Diencephalon (tissue), 1 donor: ENCODE measurements around the gene HAND1. TPM values are rescaled to one million over a fixed set of nuclear protein-coding genes. Genes with fewer than 3 reads are reported as not detected.

Experiments
- total RNA-seq: library from RNA; depleted of rRNA; stranded (reverse); fragments of >200 nt; gene quantifications from one replicate; pipeline ENCODE4 v1.2.3, GENCODE V29; 2014

HAND1 gene
- not detected for total RNA-seq

DNA sequence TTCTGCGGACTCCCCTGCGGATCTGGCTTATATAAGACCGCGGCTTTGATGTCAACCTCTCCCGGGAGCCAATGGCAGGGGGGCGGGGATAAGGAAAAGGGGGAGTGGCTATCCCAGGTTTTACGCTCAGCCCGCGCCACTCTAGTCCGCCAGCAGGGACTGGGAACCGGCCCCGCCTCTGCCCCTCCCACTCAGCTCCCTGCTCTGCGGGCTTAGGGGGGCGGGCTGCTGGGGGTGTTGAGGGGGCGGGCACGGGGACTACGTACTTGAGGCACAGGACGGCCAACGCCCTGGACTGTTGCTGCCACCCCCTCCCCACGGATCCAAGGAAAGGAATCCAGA lies at the start of gene HAND1:
Gene HAND1, minus strand, starts transcription at position 4 of the 342 bp plus-strand sequence. CDS start 219 bp downstream, outside the sequence.

DNA sequence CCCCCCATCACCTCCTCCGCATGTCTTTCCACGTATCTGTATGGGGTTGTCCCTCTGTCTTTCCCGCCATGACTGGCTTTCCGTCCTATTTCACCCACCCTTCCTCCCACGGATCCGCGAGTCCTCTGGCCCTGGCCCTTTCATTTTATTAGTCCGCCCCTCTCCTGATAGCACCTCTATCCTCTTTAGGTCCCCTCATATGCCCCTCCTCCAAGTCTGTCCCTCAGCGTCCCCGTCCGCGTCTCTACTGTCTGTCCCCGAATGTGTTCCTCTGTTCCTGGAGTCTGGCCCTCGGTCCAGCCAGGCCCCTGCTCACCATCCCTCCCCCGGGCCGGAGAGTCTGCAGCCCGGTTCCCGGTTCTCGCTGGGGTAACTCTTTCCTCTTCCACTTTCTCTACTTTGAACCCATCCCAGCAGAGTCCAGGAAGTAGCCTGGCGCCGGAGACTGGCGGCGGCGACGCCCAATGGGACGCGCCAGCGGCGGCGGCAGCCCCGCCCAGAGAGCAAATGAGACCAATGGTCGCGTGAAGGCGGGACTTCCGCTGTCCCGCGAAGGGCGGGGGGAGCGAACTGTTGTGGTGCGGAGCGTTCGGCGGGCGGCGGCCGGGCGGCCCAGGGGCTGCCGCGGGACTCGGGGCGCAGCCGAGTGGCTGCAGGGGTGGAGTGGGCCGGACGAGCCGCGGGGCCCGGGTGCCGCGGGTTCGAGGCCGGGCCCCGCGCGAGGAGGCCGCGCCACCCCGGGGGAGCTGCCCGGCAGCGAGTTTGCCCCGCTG lies 32.4 kb downstream of the HAND1 start, which contains the start of gene SAP30L:
Gene SAP30L, plus strand, starts transcription at position 576 of the 773 bp plus-strand sequence. CDS start 608 bp downstream, outside the sequence.

Other genes with a start within 250 kb of the HAND1 start
- 19.4 TPM for gene SAP30L, start 32.2 kb downstream of the HAND1 start, total RNA-seq